Activated B cell treated with CpG ODN at 0.5 μM for 24 hours (primary cell): ENCODE measurements around the gene FSTL4. TPM values are rescaled to one million over a fixed set of nuclear protein-coding genes. Genes with fewer than 3 reads are reported as not detected.
A peak's percentile ranks its signal among the peaks of the same experiment; 100 is the strongest.

Experiments used
- ATAC-seq: fragments of 200-7000 bp; cut with Tn5 transposase; one replicate; pipeline ENCODE4 v1.10.0; 2021; ENCODE audit warnings: low read depth, mild to moderate bottlenecking, moderate library complexity
- CTCF ChIA-PET: fragments of 350-600 bp; sonication (Branson Sonifier 250); formaldehyde crosslinking; loops from one replicate; lab custom pipeline; 2021; ENCODE audit warnings: antibody characterized with exemption; lab: Charles Lee
- POLR2A ChIA-PET: fragments of 350-600 bp; sonication (Branson Sonifier 250); formaldehyde crosslinking; loops from one replicate; lab custom pipeline; 2021; ENCODE audit warnings: antibody characterized with exemption; lab: Charles Lee
- DNase-seq: peaks from one replicate; pipeline ENCODE4 v3.0.0; 2022
- H3K27ac Mint-ChIP-seq: one replicate; pipeline ENCODE4 v1.8.0; 2020; ENCODE audit warnings: mixed read lengths
- H3K27me3 Mint-ChIP-seq: one replicate; pipeline ENCODE4 v1.8.0; 2021; ENCODE audit warnings: mixed read lengths
- H3K36me3 Mint-ChIP-seq: one replicate; pipeline ENCODE4 v1.8.0; 2021; ENCODE audit warnings: low read depth, mixed read lengths
- H3K4me1 Mint-ChIP-seq: one replicate; pipeline ENCODE4 v1.8.0; 2021; ENCODE audit warnings: mixed read lengths
- H3K4me3 Mint-ChIP-seq: one replicate; pipeline ENCODE4 v1.8.0; 2020; ENCODE audit warnings: mild to moderate bottlenecking, mixed read lengths
- H3K9me3 Mint-ChIP-seq: one replicate; pipeline ENCODE4 v1.8.0; 2020; ENCODE audit warnings: mixed read lengths
- intact Hi-C: fragments of 100-400 bp; cut with micrococcal nuclease; formaldehyde crosslinking; loops from one replicate; pipeline ENCODE4 v1.15.1; 2024
- total RNA-seq: library from RNA; stranded (reverse); gene quantifications from 2 replicates; pipeline ENCODE4 v1.2.3, GENCODE V29; 2022
- TF ChIP-seq, protein P1 (sequence below): fragments of 200-600 bp; IDR thresholded peaks from one replicate; pipeline ENCODE4 v1.8.0; 2022; ENCODE audit warnings: antibody characterized with exemption, mild to moderate bottlenecking

Gene FSTL4
- total RNA-seq, 1 donor from 2014 or later = 1.7 TPM

DNA sequence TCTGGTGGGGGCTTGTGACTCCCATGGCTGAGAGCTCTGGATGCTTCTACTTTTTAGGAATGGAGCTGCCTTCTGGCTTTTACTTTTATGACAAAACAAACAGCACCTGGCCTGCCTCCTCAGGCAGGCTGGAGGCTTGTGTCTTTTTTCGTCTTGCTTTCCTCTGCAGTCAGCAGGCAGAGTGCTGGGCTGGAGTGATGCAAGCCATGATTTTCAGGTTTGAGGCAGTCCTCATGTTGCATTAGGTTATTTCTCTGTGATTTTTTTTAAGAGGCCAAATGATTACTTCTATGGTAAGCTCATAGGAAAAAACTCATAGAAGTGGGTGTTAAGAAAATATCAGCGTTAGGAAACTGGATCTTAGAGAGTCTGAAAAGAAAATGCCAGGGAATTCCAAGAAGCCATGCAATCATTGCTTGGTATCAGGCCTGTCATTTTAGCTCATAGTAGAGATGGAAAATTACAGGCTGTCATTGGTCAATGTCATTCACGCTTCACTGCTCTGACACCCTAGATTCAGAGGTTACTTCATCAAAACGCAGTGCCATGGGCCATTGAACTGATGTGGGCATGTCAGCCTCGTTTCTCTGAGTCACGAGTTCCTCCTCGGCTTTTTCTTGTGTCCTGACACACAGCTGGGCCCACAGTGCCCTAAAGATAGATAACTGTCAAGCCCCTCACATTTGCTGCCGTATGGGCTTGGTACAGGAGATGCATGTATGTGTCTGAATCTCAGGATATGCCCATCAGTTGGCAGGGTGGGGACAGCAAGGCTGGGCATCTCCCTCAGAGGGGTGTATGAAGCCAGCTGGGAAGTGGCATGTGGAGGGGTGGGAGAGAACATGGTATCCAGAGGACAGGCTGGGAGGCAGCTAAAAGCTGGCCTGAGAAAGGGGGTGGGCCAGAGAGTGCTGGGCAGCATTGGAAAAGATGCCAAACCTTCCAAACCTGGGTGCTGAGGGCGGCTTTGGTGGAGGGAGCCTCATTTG is 408.7 kb downstream of the FSTL4 start:
- TF ChIP-seq, protein P1, sequence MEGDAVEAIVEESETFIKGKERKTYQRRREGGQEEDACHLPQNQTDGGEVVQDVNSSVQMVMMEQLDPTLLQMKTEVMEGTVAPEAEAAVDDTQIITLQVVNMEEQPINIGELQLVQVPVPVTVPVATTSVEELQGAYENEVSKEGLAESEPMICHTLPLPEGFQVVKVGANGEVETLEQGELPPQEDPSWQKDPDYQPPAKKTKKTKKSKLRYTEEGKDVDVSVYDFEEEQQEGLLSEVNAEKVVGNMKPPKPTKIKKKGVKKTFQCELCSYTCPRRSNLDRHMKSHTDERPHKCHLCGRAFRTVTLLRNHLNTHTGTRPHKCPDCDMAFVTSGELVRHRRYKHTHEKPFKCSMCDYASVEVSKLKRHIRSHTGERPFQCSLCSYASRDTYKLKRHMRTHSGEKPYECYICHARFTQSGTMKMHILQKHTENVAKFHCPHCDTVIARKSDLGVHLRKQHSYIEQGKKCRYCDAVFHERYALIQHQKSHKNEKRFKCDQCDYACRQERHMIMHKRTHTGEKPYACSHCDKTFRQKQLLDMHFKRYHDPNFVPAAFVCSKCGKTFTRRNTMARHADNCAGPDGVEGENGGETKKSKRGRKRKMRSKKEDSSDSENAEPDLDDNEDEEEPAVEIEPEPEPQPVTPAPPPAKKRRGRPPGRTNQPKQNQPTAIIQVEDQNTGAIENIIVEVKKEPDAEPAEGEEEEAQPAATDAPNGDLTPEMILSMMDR = no peak
- no peak overlapping the region for H3K27ac Mint-ChIP-seq
- ChIA-PET CTCF (no interaction called here), POLR2A (no interaction called here)
- intact Hi-C loops = no loop called here
- ATAC-seq (peak; percentile 42), DNase-seq (no peak)
- H3K4me1 Mint-ChIP-seq = no peaks in the 10 kb centered on the region
- H3K27me3 Mint-ChIP-seq = peaks cover 2% of the 10 kb centered on the region
- H3K36me3 Mint-ChIP-seq = no peaks in the 10 kb centered on the region
- H3K9me3 Mint-ChIP-seq = no peaks in the 10 kb centered on the region
- no peak overlapping the region for H3K4me3 Mint-ChIP-seq

DNA sequence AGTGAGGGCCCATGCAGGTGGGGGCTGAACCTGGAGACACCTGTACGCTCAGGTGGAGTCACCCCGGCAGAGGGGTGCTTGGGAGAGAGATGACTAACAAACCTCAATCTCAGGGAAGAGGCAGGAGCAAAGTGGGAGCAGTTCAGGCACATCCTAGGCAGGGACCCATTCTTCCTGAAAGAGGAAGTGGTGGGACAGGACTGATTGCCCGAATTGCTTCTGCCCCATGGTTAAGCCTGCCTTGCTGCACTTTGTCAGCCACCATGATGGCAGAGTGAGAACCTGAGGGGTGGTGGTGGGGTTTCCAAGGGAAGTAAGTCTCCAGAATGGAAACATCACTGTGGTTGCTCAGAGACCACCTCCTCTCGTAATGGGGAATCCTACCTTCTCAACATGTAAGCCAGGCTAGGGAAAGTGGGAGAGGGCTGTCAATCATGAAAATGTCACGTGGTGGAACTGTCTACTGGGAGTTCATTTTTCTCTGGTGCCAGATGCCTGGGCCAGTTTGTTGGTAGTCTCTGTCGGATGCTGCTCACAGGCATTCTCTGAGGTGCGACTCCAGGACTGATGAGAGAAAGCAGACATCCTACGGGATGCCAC is 410.2 kb downstream of the FSTL4 start:
- CTCF ChIA-PET = no interaction called here
- Mint-ChIP-seq H3K4me1 (no peaks in the 10 kb centered on the region), H3K27me3 (peaks cover 2% of the 10 kb centered on the region), H3K9me3 (no peaks in the 10 kb centered on the region), H3K27ac (no peak overlapping the region), H3K4me3 (no peak overlapping the region), H3K36me3 (no peaks in the 10 kb centered on the region)
- TF ChIP-seq, protein P1 = no peak
- intact Hi-C loops = no loop called here
- ATAC-seq (no peak), DNase-seq (no peak)
- POLR2A ChIA-PET = no interaction called here

DNA sequence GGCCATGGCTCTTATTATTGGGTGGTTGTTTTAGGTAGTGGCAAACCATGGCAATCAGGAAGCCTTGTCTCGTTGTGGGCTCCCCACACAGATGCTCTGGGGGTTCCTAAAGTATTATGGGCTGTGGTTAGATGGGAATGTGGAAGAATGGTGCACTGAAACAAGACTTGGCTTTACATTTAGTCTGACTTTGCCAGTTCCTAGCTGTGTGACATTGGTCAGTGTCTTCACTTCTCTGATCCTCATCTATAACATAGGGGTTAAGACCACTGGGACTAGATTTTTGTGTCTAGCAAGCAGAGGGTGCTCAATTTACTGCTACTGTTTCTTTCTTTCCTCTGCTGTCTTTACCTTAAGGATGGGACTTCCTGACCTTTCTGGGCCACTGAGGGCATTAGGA is 411.0 kb downstream of the FSTL4 start:
- no peak overlapping the region for H3K27ac Mint-ChIP-seq
- no peaks in the 10 kb centered on the region for H3K36me3 Mint-ChIP-seq
- CTCF ChIA-PET = no interaction called here
- no peaks in the 10 kb centered on the region for H3K9me3 Mint-ChIP-seq
- peaks cover 2% of the 10 kb centered on the region for H3K27me3 Mint-ChIP-seq
- ATAC-seq = no peak
- intact Hi-C loops = no loop called here
- no peaks in the 10 kb centered on the region for H3K4me1 Mint-ChIP-seq
- H3K4me3 Mint-ChIP-seq = no peak overlapping the region
- DNase-seq = no peak
- POLR2A ChIA-PET = no interaction called here
- TF ChIP-seq, protein P1 = no peak

DNA sequence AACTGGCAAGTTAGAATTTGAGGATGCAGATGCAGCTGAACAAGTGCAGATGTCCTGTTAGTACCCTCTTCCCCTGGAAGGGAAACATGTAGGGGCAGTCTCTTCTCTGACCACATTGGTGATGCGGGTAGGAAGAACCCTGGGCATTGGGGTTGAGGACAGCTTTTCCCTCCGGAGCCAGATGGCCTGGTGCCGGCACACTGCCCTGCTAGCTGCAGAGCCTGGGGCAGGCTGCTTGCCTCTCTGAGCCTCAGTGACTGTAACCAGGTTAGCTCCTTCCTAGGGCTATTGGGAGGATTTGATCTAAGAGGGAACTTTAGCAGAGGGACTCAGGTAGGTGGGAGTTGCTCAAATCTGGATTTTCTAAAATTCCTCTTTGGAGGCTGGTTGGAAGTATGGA is 412.1 kb downstream of the FSTL4 start:
- CTCF ChIA-PET = no interaction called here
- POLR2A ChIA-PET = no interaction called here
- ATAC-seq = no peak
- no peak for DNase-seq
- no peaks in the 10 kb centered on the region for H3K4me1 Mint-ChIP-seq
- intact Hi-C loops = no loop called here
- TF ChIP-seq, protein P1 = no peak
- no peak overlapping the region for H3K4me3 Mint-ChIP-seq
- H3K27ac Mint-ChIP-seq = no peak overlapping the region
- H3K9me3 Mint-ChIP-seq = no peaks in the 10 kb centered on the region
- peaks cover 4% of the 10 kb centered on the region for H3K27me3 Mint-ChIP-seq
- no peaks in the 10 kb centered on the region for H3K36me3 Mint-ChIP-seq

DNA sequence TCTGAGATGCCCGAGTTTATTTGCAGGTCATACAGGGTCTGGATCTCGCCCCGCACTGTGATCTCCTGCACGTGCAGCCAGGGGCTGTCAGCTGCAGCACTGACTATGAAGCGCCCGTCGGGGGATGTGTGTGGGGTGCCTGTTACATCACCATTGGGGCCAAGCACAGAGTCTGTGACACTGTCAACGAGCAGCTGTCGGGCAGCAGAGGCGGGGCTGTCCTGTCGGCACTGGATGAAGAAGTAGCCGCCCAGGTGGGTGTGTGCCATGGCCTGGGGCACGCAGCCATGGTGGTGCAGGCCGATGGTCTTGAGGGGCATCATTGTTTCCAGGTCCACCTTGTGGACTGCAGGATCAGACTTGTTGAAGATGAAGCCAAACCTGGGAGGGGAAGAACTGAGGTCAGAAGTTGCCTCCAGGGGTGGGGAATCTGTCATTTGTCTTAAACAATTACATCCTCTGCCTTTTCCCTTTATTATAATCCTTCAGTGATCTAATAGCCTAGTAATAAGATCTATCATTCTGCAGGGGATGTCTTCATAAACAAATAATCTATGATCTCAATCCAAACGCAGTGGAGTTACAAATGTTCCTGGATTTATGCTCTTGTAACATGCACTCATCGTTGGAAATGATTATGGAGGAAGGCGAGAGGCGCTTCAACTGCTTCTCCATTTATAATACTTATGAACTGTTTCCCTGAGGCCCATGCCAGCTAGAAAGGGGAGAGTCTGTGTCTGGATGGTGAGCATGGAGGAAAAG is 412.7 kb downstream of the FSTL4 start:
- no peaks in the 10 kb centered on the region for H3K9me3 Mint-ChIP-seq
- POLR2A ChIA-PET = no interaction called here
- no peak overlapping the region for H3K27ac Mint-ChIP-seq
- ATAC-seq = no peak
- H3K4me3 Mint-ChIP-seq = no peak overlapping the region
- H3K36me3 Mint-ChIP-seq = no peaks in the 10 kb centered on the region
- CTCF ChIA-PET = no interaction called here
- DNase-seq = no peak
- TF ChIP-seq, protein P1 = no peak
- no peaks in the 10 kb centered on the region for H3K4me1 Mint-ChIP-seq
- peaks cover 9% of the 10 kb centered on the region for H3K27me3 Mint-ChIP-seq
- intact Hi-C loops = no loop called here
